HCT116 (cell line): ENCODE results near the gene CSK.

ENCODE experiments used
- ATF3 ChIP-seq: IDR thresholded peaks from 2 replicates; pipeline ENCODE4 v1.6.1; 2012
- CEBPB ChIP-seq: IDR thresholded peaks from 2 replicates; pipeline ENCODE4 v1.6.1; 2012; ENCODE audit warnings: low read depth
- CTCF ChIP-seq, 3 experiments: fragments of 200-600 bp in 1 of 3; sonication (generic) in 1 of 3; IDR thresholded peaks in 2 of 3; conservative IDR thresholded peaks in 1 of 3; 2 replicates each; pipeline ENCODE4 v1.5.1; 2012 to 2017; ENCODE audit warnings: low read depth in 2 of 3, low read length in 2 of 3, antibody characterized with exemption in 1 of 3, borderline replicate concordance in 1 of 3, control low read depth in 1 of 3, mild to moderate bottlenecking in 1 of 3, mixed read lengths in 1 of 3, mixed run types in 1 of 3, moderate library complexity in 1 of 3; ENCODE audit not compliant: insufficient read depth in 1 of 3
- ELF1 ChIP-seq: IDR thresholded peaks from 2 replicates; pipeline ENCODE4 v1.6.1; 2012; ENCODE audit warnings: low read depth, borderline replicate concordance
- EZH2 ChIP-seq: fragments of 200-600 bp; sonication (generic); IDR thresholded peaks from 2 replicates; pipeline ENCODE4 v1.6.1; 2017; ENCODE audit warnings: antibody characterized with exemption, mixed run types
- POLR2A ChIP-seq: IDR thresholded peaks from 2 replicates; pipeline ENCODE4 v1.7.0; 2011; ENCODE audit warnings: borderline replicate concordance; ENCODE audit not compliant: insufficient read depth, insufficient read length; ENCODE audit errors: extremely low read depth
- POLR2AphosphoS5 ChIP-seq: IDR thresholded peaks from 2 replicates; pipeline ENCODE4 v1.6.1; 2011; ENCODE audit warnings: mild to moderate bottlenecking, low read depth, low read length, moderate library complexity
- REST ChIP-seq: IDR thresholded peaks from 2 replicates; pipeline ENCODE4 v1.6.1; 2012; ENCODE audit warnings: low read depth
- SIN3A ChIP-seq: IDR thresholded peaks from 2 replicates; pipeline ENCODE4 v1.6.1; 2012; ENCODE audit warnings: low read depth
- SP1 ChIP-seq: IDR thresholded peaks from 2 replicates; pipeline ENCODE4 v1.6.1; 2012; ENCODE audit warnings: low read depth
- SRF ChIP-seq: IDR thresholded peaks from 2 replicates; pipeline ENCODE4 v1.6.1; 2012; ENCODE audit warnings: low read depth
- TCF7L2 ChIP-seq: IDR thresholded peaks from 2 replicates; pipeline ENCODE4 v1.7.0; 2011; ENCODE audit warnings: borderline replicate concordance, inconsistent platforms; ENCODE audit not compliant: insufficient read depth, insufficient read length; ENCODE audit errors: extremely low read depth
- YY1 ChIP-seq: IDR thresholded peaks from 2 replicates; pipeline ENCODE4 v1.6.1; 2011; ENCODE audit warnings: low read length, low read depth, moderate library complexity, mild to moderate bottlenecking; ENCODE audit not compliant: insufficient replicate concordance; ENCODE audit errors: extremely low read depth
- ZFX ChIP-seq: fragments of 450-650 bp; IDR thresholded peaks from 2 replicates; pipeline ENCODE4 v1.6.1; 2017

GRCh38 chr15:74817370-74817737, 35.5 kb downstream of the CSK start:
- TF ChIP-seq CEBPB (no peak), CTCF (IDR thresholded peaks at IDR 0.05 in 2 of 3, conservative IDR thresholded peaks at IDR 0.05 in 1 of 3; ENCODE audit: borderline replicate concordance in 1 of 3, insufficient read depth in 1 of 3, low read depth in 2 of 3, low read length in 2 of 3) (no peak), REST (no peak), ATF3 (no peak), TCF7L2 (no peak), POLR2AphosphoS5 (no peak), POLR2A (no peak), YY1 (no peak), ELF1 (no peak), EZH2 (no peak), SP1 (no peak), SRF (no peak), SIN3A (no peak), ZFX (no peak)
